ENCODE results near the gene PCBP3. TPM values are rescaled to one million over a fixed set of nuclear protein-coding genes. Genes with fewer than 3 reads are reported as not detected.

The PCBP3 gene
- total RNA-seq, 1 donor, result 7.0 TPM

DNA sequence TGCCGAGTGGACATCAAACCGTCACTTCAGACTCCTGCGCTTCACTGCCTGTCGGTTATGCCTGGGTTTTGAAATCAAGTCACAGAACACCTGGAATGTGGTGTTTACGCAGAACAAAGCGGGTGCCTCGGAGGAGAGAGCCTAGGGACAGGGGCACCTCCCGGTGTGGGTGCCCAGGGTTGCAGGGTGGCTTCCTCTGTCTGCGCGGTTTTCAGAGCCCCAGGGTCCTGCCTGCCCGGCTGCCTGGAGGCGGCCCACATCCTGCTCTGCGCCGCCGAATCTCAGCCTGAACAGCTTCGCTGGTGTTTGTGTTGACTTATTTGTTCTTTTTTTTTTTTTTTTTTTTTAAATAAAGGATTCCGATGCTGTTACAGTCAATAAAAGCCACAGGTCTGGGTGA lies 224.6 kb downstream of the PCBP3 start:
- DNase-seq (ENCODE audit: low read depth in 2 of 3, low spot score in 2 of 3), result no peak

DNA sequence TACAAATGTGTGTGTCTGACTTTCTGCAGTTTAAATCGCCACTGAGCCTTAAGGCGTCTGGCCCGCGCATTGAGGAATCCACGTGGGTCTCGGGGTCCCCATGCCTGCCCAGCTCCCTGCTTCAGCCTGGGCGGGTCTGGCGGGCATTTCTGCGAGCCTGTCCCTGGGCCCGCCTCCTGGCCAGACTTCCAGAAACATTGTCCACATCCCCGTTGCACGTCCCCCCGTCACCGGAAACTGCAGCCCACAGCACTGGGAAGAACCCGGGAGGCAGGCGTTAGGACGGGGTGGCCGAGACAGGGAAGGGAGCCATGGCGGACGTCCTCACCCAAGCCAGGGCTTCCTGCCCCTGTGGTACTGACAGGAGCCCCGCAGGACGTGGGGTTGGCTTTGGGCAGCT lies 225.0 kb downstream of the PCBP3 start:
- no peak for DNase-seq (ENCODE audit: low read depth in 2 of 3, low spot score in 2 of 3)

DNA sequence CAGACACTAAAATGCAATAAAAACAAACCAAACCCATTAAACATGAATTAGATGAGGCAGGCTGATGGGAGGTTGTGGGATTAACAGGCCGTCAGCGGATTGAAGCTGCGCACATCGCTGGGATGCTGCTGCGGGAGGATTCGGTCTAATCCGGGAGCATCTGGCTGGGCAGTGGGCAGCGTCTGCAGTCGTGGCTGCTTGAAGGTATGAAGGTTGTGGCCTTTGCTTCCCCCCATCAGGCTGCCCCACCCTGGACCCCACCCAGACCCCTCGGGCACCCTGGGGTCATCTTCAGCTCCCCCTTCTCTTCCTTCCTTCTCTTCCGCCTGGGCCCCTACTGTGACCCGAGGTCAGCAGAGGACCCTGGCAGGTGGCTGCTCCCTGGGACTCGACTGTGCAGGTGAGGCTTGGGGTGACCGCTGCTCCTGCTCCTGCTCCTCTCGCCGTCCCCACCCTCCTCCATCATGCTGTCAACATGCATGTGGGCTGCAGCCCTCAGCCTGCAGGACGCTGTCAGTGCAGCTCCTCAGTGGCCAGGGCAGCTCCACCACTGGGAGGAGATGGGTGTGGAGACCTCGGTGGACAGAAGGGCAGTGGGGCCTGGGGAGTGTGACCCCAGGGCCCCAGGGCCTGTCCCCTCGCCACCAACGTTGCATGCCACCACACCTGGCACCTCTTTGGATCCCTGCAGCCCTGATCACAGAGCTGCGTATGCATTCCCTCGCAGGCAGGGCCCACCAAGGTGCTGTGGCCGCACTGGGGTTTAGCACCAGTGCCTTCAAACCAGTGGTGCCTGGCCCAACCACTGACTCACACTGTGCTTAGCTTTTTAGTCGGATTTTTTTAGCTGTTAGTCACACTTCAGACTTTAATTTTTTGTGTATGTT lies 225.8 kb downstream of the PCBP3 start:
- no peak for DNase-seq (ENCODE audit: low read depth in 2 of 3, low spot score in 2 of 3)

DNA sequence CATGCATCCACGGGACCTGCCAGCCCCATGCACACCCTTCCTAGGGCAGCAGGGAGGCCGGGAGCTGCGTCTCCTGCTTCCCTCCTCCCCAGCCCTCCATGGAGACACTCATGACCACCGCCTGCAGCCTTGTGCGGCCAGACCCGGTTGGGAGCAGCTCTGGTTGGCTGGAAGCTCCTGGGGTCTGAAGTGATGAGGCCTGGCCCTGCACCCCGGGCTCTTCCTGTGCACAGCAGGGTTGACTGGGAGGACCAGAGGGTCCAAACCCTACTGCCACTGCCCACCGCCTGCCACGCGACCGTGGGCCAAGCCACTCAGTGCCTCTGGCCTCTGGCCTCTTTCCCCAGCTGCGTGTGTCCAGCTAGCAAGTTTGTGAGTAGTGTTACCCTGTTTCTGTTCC lies 226.9 kb downstream of the PCBP3 start:
- DNase-seq (ENCODE audit: low read depth in 2 of 3, low spot score in 2 of 3), result no peak

DNA sequence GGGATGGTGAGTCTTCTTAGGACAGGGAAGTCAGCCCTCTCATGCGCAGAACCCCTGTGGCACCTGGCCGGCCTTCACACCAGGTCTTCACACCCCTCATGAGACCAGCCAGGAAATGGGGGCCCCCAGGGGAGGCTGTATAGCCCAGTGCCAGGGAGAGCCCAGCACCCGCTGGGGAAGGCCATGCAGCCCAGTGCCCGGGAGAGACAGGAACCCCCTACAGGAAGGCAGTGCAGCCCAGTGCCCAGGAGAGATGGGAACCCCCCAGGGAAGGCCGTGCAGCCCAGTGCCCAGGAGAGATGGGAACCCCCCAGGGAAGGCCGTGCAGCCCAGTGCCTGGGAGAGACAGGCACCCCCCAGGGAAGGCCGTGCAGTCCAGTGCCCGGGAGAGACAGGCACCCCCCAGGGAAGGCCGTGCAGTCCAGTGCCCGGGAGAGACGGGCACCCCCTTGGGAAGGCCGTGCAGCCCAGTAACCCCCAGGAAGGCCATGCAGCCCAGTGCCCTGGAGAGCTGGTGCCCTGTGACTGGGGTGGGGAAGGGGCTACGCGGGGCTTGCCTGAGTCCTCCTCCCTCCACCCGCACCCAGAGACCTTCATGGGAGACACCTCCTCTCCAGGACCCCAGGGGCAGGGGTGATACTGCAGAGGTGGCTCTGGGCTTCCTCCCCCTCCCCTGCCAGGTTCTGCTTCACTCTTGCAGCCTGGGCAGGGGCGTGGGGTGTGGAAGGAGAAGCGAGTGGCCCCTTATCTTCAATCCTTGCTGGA lies 227.5 kb downstream of the PCBP3 start:
- DNase-seq (ENCODE audit: low read depth in 2 of 3, low spot score in 2 of 3), result no peak

DNA sequence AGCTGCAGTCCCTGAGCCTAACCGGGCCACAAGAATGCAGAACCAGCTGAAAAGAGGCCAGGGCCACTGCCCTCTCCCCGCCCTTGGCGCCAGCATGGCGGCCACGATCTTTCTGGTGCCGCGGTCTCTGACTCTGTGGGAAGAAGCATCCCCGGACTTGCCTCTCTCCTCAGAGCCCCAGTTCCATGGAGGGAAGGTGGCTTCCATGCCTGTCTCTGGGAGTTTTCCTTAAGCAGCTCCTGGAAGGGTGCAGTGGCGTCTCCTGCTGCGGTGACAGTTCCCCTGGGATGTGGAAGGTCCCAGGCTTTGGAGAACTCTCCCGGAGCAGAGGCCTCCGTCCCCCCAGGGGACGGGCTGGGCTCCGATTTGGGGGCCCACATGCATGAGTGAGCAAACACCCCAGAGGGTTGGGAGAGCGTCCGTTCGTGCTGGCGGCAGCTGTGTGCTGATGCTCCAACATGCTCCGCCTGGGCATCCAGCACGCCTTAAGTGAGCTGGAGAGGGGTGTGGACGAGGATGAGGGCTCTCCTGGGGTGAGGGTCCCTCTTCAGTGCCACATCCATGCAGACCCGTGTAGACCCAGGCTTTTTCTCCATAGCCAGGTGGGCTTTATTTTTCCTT lies 228.2 kb downstream of the PCBP3 start:
- DNase-seq (ENCODE audit: low read depth in 2 of 3, low spot score in 2 of 3), result no peak

DNA sequence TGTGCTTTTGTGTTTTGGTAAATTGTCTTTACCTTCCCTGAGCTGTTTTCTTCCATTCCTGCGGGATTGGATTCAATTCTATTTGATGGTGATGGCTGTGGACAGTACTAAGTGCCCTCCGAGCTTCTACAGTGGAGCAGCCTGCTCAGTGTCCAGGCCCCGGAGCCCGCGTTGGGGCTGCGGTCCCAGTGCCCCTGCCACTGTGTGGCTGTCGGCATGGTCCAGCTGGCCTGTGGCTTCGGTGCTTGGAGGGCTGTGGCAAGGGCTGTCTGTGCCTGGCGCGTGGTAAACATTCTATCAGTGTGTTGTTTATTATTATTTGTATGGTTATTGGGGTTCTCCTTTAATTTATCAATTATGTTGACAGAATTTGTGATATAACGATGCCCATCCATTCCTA lies 228.9 kb downstream of the PCBP3 start:
- no peak for DNase-seq (ENCODE audit: low read depth in 2 of 3, low spot score in 2 of 3)

DNA sequence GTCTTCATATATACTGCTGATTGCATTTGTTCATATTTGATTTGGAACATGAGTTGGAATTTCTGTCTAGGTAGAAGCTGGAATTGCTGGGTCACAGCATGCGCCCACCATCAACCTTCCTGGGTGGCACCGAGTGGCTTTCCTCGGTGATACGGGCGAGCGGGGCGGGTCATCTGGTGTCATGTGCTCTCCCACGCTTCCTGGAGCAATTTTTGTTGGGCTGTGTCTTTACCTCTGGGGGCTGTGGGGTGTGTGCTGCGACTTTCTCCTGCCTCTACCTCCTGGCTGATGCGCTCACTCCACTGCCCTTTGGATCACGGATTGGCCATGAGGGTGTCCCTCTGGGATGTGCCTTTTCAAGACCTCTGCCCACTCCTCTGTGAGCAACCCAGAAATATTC lies 229.4 kb downstream of the PCBP3 start:
- DNase-seq (ENCODE audit: low read depth in 2 of 3, low spot score in 2 of 3), result no peak

DNA sequence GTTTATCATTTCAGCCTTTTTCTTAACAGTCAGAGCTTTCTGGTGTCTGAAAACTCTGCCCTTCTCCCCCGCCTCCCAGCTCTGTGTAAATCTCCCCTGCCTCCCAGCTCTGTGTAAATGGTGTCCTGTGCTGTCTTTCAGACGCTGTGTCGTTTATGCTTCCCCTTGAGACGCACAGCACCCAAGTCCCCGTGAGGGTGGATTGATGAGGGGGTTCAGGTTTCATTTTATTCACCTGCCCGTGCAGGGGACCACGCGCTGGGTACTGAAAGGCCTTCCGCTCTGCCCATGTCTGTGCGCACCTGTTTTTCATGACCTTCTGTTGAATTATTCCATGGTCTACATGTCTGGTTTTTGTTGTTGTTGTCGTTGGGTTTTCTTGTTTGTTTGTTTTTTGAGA lies 229.9 kb downstream of the PCBP3 start:
- no peak for DNase-seq (ENCODE audit: low read depth in 2 of 3, low spot score in 2 of 3)

DNA sequence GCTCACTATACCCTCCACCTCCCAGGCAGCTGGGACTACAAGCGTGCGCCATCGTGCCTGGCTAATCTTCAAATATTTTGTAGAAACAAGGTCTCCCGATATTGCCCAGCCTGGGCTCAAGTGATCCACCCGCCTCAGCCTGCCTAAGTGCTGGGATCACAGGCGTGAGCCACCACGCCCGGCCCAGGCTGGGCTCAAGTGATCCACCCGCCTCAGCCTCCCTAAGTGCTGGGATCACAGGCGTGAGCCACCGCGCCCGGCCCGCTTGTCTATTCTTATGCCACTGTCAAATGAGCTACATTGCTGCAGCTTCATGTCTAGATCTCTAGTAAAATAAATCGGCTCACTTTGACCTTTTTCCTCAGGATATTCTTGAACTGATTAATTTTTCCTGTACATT lies 230.3 kb downstream of the PCBP3 start:
- DNase-seq (ENCODE audit: low read depth in 2 of 3, low spot score in 2 of 3), result no peak

DNA sequence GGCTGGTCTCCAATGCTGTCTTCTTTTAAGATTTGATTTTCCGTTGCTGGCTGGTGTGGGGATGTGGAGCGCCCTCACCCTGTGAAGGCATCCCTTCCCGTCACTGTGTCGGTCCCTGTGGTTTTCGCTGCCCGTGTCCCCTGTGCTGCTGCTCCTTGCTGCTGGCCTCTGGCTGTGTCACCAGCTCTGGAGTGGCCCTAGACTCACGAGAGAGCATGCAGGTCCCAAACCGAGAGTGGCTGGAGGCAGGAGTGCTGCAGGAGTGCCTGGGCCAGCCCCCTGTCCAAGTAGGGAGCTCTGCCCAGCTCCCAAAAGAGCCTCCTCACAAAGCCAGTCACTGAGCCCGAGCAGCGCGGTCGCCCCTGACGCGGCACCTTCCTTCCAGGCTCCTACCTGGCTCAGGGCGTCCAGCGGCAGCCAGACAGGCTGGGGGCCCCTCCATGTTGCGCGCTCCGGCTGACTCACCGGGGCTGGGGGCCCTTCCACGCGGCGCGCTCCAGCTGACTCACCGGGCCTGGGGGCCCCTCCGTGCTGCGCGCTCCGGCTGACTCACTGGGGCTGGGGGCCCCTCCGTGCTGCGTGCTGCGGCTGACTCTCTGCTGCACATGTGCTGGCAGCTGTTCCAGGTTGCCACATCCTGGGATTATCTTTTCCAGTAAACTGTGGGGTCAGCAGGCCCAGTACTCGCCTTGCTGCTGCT lies 231.3 kb downstream of the PCBP3 start:
- DNase-seq (ENCODE audit: low read depth in 2 of 3, low spot score in 2 of 3), result peak in 1 of 3 donors; percentile 30

DNA sequence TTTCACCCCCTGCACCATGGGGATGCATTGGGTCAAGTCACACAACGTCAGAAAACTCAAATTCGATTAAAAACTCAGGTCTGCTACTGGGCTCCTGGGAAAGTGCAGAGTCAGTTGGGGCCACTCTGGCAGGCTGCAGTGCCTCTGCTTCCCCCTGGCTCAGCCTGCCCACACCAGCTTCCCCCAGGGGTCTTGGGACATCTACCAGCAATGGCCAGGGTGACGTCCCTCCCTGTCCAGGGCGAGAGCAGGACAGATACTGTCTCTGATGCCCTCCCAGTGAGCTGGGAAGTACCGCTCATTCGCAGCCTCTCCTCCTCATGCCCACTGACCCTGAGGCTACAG lies 231.9 kb downstream of the PCBP3 start:
- no peak for DNase-seq (ENCODE audit: low read depth in 2 of 3, low spot score in 2 of 3)

DNA sequence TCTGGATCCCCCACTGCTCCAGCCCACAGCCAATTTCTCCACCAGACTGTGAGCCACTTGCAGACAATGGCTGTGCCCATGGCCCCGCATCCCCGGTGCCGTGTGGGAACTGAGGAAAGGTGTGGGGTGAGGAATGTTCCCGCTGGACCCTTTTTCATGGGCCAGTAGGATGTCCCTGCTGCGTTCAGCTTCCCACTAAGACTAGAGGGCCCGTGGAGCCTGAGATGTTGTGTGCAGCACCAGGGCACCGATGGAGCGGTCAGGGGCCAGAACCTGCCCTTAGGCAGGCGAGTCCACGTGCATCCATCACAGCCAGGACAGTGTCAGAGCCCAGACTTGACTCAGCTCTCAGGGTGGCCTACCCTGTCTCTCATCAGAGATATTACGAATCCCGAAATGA lies 232.4 kb downstream of the PCBP3 start:
- no peak for DNase-seq (ENCODE audit: low read depth in 2 of 3, low spot score in 2 of 3)

DNA sequence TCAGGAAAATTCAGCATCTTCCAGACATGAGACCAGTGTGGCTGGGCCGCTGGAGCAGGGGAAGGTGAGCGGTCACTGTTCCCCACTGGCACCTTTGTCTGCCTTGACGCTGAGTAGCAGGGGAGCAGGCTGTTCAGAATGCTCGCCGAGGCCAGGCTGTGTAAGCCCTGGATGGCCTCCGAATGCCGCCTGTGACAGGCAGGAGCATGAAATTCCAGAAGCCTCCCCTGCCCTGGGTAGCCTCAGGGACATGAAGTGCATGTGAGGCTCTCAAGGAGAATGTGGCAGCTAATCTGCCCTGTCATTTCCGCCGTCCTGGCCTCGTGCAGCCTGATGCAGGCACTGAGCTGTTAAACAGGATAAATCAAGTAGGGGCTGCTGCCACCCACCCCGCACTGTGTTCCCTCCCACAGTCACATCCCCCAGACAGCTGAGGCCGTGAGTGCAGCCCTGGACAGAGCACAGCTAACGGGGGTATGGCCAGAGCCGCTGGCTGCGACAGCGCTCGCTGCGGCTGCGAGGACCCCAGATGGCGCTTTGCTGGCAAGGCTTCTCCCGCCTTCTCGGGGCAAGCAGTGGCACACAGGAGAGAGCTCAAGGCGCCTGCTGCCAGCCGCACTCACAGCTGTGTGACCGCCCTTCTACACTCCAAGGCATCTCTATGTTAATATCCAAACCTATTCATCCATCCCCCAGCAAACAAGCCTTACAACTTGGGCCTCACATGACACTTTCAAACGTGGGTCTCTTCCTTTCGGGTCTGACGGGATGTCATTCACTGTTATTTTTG lies 233.1 kb downstream of the PCBP3 start:
- peak in 1 of 3 donors; percentile 59 for DNase-seq (ENCODE audit: low read depth in 2 of 3, low spot score in 2 of 3)

DNA sequence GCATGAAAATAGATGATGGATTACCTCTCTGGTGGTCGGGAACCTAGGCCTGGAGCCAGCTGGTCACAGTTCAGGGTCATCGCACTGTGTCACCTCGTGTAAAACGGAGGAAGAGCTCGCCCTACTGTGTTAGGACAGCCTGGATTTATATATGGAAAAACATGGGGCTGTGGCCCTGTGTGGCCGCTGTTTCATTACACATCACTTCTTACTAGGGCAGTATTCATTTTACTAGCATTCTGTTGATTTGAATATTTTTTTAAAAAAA lies 233.6 kb downstream of the PCBP3 start:
- no peak for DNase-seq (ENCODE audit: low read depth in 2 of 3, low spot score in 2 of 3)

DNA sequence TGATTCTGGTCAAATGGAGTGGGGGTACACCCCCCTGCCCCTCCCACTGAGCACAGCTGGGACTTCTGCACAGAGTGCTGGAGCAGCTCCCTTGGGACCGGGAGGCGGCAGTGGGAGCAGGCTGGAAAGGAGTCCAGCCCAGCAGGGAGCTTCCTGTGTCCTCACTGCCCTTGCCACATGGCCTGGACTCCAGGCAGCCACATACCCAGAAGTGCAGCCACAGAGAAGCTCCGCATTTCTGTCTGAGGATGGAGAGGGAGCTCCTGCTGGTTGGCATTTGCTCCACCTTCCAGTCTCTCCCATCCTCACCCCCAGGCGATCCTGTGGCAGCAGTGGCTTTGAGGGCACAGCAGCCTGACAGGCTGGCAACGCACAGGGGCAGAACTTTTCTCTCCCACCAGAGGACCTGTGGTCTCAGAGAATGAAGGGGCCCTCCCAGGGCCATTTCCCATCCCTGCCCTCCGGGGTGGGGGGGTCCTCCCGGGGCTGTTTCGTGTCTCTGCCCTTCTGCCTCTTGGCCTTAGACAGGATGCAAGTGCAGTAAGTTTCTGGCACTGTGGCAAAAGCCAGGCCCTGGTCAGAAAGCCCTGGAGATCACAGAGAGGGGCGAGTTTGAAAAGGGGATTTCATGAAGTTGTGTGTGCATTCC lies 234.4 kb downstream of the PCBP3 start:
- DNase-seq (ENCODE audit: low read depth in 2 of 3, low spot score in 2 of 3), result no peak

DNA sequence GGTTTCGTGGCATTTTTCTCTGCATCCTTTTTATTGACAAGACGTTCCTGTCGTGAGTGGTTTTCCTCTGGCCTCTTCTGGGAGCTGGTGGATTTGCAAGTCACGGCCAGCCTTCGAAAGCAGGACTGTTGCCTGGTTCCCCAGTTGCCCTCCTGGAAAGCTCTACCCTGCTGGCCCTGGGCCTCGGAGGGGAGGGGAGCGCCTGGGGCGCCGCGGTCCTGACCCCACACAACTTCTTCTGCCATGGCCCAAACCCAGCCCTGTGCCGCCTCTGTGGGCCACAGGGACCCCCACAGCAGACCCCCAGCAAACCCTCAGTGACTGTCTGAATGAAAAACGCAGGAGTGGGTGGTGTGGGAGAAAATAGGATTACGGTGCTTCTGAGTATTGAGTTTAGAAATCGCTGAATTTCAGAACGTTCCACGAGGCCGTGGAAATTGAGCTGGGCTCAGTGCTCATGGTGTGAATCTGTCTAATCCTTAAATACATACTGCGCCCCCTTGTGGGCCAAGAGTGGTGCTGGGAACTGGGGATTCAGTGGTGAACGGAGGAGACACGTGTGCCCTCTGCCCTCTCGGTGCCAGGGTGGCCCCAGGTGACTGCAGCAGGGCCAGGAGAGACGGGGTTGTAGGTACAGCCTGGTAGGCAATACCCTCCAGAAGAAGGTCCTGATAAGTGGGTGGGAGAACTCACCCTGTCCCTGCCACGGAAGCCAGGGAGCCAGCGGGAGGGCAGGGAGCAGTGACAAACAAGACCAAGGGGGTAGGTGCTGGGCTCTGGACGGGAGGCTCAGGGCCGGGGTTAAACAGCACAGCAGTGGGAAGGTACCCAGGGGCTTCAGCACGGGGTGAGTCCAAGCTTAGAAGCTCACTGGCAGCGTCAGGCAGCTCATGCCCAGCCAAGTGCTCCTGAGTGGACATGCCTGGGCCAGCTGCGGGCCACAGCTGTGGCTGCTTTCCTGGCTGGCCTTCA lies 236.9 kb downstream of the PCBP3 start:
- DNase-seq (ENCODE audit: low read depth in 2 of 3, low spot score in 2 of 3), result peak; percentile 43 to 89 (median 66)

DNA sequence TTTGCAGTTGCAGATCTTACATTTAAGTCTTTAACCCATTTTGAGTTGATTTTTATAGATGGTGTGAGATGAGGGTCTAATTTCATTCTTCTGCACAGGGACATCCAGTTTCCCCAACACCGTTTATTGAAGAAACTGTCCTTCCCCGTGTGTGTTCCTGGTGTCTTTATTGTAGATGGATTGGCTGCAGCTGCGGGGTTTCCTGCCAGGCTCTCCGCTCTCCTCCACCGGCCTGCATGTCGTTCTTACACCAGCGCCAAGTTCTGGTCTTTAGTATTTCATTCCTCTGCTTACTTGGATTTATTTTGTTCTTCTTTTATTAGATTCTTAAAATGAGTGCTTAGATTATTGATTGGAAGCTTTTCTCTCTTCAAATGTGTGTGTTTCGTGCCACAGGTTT lies 239.1 kb downstream of the PCBP3 start:
- no peak for DNase-seq (ENCODE audit: low read depth in 2 of 3, low spot score in 2 of 3)

DNA sequence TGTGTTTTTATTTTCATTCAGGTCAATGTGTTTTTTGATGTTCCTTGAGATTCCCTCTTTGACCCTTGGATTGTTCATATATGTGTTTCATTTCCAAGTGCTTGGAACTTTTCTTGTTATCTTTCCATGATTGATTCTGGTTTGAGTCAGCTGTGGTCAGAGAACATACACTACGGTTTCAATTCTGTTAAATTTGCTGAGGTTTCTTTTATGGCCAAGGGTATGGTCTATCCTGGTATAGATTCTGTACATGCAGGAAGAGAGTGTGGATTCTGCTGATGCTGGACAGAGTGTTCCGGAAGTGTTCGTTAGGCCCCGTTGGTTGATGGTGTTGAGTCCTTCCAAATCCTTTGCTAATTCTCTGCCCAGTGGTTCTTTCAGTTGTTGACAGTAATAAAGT lies 239.6 kb downstream of the PCBP3 start:
- DNase-seq (ENCODE audit: low read depth in 2 of 3, low spot score in 2 of 3), result no peak
